IMR-90 (cell line): ENCODE data around the gene NUP210. TPM values are rescaled to one million over a fixed set of nuclear protein-coding genes. Genes with fewer than 3 reads are reported as not detected.

Experiments
- ATAC-seq: fragments of 200-7000 bp; cut with Tn5 transposase; 2 replicates; pipeline ENCODE4 v1.9.1; 2020; ENCODE audit warnings: low read depth, mild to moderate bottlenecking, moderate library complexity
- BruUV-seq: library from RNA; stranded (reverse); fragments of 400-500 nt; replicated peaks from 2 replicates; lab custom pipeline; 2021; lab: Mats Ljungman, UMichigan
- CTCF ChIA-PET: fragments of 300-600 bp; formaldehyde crosslinking; extraction: SDS; loops from one replicate; lab custom pipeline; 2021; ENCODE audit warnings: antibody characterized with exemption; lab: Yijun Ruan, JAX
- POLR2A ChIA-PET: fragments of 300-600 bp; sonication (Branson Sonifier 250); formaldehyde crosslinking; loops from one replicate; lab custom pipeline; 2022; ENCODE audit warnings: antibody characterized with exemption; ENCODE audit not compliant: unreplicated experiment; lab: Charles Lee
- DNase-seq: peaks from one replicate; pipeline ENCODE4 v3.0.0; 2013
- H2AFZ ChIP-seq: replicated peaks from 2 replicates; pipeline ENCODE3; 2013; ENCODE audit warnings: low read length, mild to moderate bottlenecking; ENCODE audit not compliant: poor library complexity
- H2AK5ac ChIP-seq: 2 replicates; pipeline ENCODE4 v1.6.1; 2013; ENCODE audit warnings: low read depth, low read length, inconsistent platforms
- H2AK9ac ChIP-seq: replicated peaks from 2 replicates; pipeline ENCODE3; 2013; ENCODE audit warnings: mild to moderate bottlenecking, low read depth, low read length, moderate library complexity; ENCODE audit not compliant: poor library complexity
- H2BK120ac ChIP-seq: 2 replicates; pipeline ENCODE4 v1.6.1; 2013; ENCODE audit warnings: low read depth, low read length, inconsistent platforms
- H2BK15ac ChIP-seq: 3 replicates; pipeline ENCODE4 v1.6.1; 2013; ENCODE audit warnings: low read depth, low read length, inconsistent platforms
- H2BK20ac ChIP-seq: 2 replicates; pipeline ENCODE4 v1.6.1; 2013; ENCODE audit warnings: low read depth, mild to moderate bottlenecking, inconsistent platforms, low read length, moderate library complexity
- H2BK5ac ChIP-seq: 2 replicates; pipeline ENCODE4 v1.6.1; 2013; ENCODE audit warnings: mild to moderate bottlenecking, low read depth, low read length, inconsistent platforms; ENCODE audit not compliant: poor library complexity, severe bottlenecking
- H3K14ac ChIP-seq: replicated peaks from 2 replicates; pipeline ENCODE4 v1.6.1; 2013; ENCODE audit warnings: low read depth, low read length, inconsistent platforms
- H3K18ac ChIP-seq: 2 replicates; pipeline ENCODE4 v1.6.1; 2013; ENCODE audit warnings: low read depth, low read length, control low read depth
- H3K23ac ChIP-seq: 2 replicates; pipeline ENCODE4 v1.6.1; 2013; ENCODE audit warnings: low read depth, low read length, inconsistent platforms
- H3K27ac ChIP-seq: 2 replicates; pipeline ENCODE4 v1.5.1; 2013; ENCODE audit warnings: mild to moderate bottlenecking, control low read depth, low read length; ENCODE audit not compliant: insufficient read depth
- H3K27me3 ChIP-seq: 2 replicates; pipeline ENCODE4 v1.6.1; 2013; ENCODE audit warnings: low read length; ENCODE audit not compliant: control insufficient read depth, insufficient read depth
- H3K36me3 ChIP-seq: 2 replicates; pipeline ENCODE4 v1.6.1; 2013; ENCODE audit warnings: low read length, mixed read lengths; ENCODE audit not compliant: control insufficient read depth, insufficient read depth
- H3K4ac ChIP-seq: 2 replicates; pipeline ENCODE4 v1.6.1; 2013; ENCODE audit warnings: low read depth, low read length, inconsistent platforms
- H3K4me1 ChIP-seq: 2 replicates; pipeline ENCODE4 v1.6.1; 2013; ENCODE audit warnings: low read length, mixed read lengths; ENCODE audit not compliant: control insufficient read depth, insufficient read depth
- H3K4me2 ChIP-seq: 2 replicates; pipeline ENCODE4 v1.6.1; 2013; ENCODE audit warnings: low read depth, mild to moderate bottlenecking, control low read depth, low read length, moderate library complexity
- H3K4me3 ChIP-seq: 2 replicates; pipeline ENCODE4 v1.5.1; 2013; ENCODE audit warnings: low read depth, mild to moderate bottlenecking, control low read depth, low read length, moderate library complexity; ENCODE audit not compliant: insufficient read depth
- H3K56ac ChIP-seq: 2 replicates; pipeline ENCODE4 v1.6.1; 2013; ENCODE audit warnings: low read length, inconsistent platforms; ENCODE audit not compliant: insufficient read depth; ENCODE audit errors: extremely low read depth
- H3K79me1 ChIP-seq, 2 experiments: 2 replicates each; pipeline ENCODE4 v1.6.1; 2013; ENCODE audit warnings: low read length in 2 of 2, inconsistent platforms in 1 of 2, low read depth in 1 of 2
- H3K9ac ChIP-seq: 2 replicates; pipeline ENCODE4 v1.6.1; 2013; ENCODE audit warnings: low read depth, low read length, control low read depth
- H3K9me1 ChIP-seq: 2 replicates; pipeline ENCODE4 v1.6.1; 2013; ENCODE audit warnings: low read length, inconsistent platforms; ENCODE audit not compliant: insufficient read depth
- H3K9me3 ChIP-seq: 2 replicates; pipeline ENCODE4 v1.6.1; 2013; ENCODE audit warnings: low read length; ENCODE audit not compliant: control insufficient read depth, insufficient read depth
- H4K20me1 ChIP-seq: 2 replicates; pipeline ENCODE4 v1.6.1; 2013; ENCODE audit warnings: low read length, inconsistent platforms; ENCODE audit not compliant: insufficient read depth
- H4K5ac ChIP-seq: 2 replicates; pipeline ENCODE4 v1.6.1; 2013; ENCODE audit warnings: mild to moderate bottlenecking, low read depth, low read length, control low read depth
- H4K8ac ChIP-seq, 2 experiments: 2 replicates each; pipeline ENCODE4 v1.6.1; 2013; ENCODE audit warnings: low read depth in 2 of 2, low read length in 2 of 2, control low read depth in 1 of 2, inconsistent platforms in 1 of 2
- H4K91ac ChIP-seq: 2 replicates; pipeline ENCODE4 v1.6.1; 2013; ENCODE audit warnings: low read depth, low read length, inconsistent platforms; ENCODE audit not compliant: insufficient read depth
- BHLHE40 ChIP-seq: fragments of 150-350 bp; IDR thresholded peaks from 2 replicates; pipeline ENCODE4 v1.6.1; 2016; ENCODE audit warnings: mild to moderate bottlenecking, low read depth, low read length
- CEBPB ChIP-seq: IDR thresholded peaks from 2 replicates; pipeline ENCODE4 v1.6.1; 2012; ENCODE audit warnings: low read depth, low read length, improper control_type of control experiment
- CHD1 ChIP-seq: IDR thresholded peaks from 2 replicates; pipeline ENCODE4 v1.6.1; 2012; ENCODE audit warnings: low read depth, low read length, improper control_type of control experiment
- ELK1 ChIP-seq: fragments of 150-350 bp; IDR thresholded peaks from 2 replicates; pipeline ENCODE4 v1.6.1; 2016; ENCODE audit warnings: low read depth, mild to moderate bottlenecking, low read length, moderate library complexity, borderline replicate concordance
- FOS ChIP-seq: fragments of 150-350 bp; IDR thresholded peaks from 2 replicates; pipeline ENCODE4 v1.6.1; 2016; ENCODE audit warnings: low read depth, low read length
- MAFK ChIP-seq: IDR thresholded peaks from 2 replicates; pipeline ENCODE4 v1.6.1; 2012; ENCODE audit warnings: low read depth, low read length, improper control_type of control experiment
- MAZ ChIP-seq: IDR thresholded peaks from 2 replicates; pipeline ENCODE4 v1.6.1; 2012; ENCODE audit warnings: low read depth, mild to moderate bottlenecking, low read length, improper control_type of control experiment, moderate library complexity, borderline replicate concordance
- MXI1 ChIP-seq: IDR thresholded peaks from 2 replicates; pipeline ENCODE4 v1.6.1; 2012; ENCODE audit warnings: low read depth, mild to moderate bottlenecking, low read length, moderate library complexity, borderline replicate concordance
- NFE2L2 ChIP-seq: fragments of 150-350 bp; IDR thresholded peaks from 2 replicates; pipeline ENCODE4 v1.6.1; 2016; ENCODE audit warnings: low read depth, mild to moderate bottlenecking, low read length
- POLR2A ChIP-seq: IDR thresholded peaks from 2 replicates; pipeline ENCODE4 v1.6.1; 2012; ENCODE audit warnings: mild to moderate bottlenecking, low read depth, low read length
- RCOR1 ChIP-seq: IDR thresholded peaks from 2 replicates; pipeline ENCODE4 v1.6.1; 2012; ENCODE audit warnings: mild to moderate bottlenecking, low read length, improper control_type of control experiment; ENCODE audit not compliant: insufficient replicate concordance
- RFX5 ChIP-seq: IDR thresholded peaks from 2 replicates; pipeline ENCODE4 v1.8.0; 2012; ENCODE audit warnings: low read depth, mild to moderate bottlenecking, low read length, moderate library complexity
- SMC3 ChIP-seq: fragments of 150-350 bp; IDR thresholded peaks from 2 replicates; pipeline ENCODE4 v1.6.1; 2016; ENCODE audit warnings: low read depth, mild to moderate bottlenecking, antibody characterized with exemption, low read length, moderate library complexity
- WGBS, 2 experiments: methylation state at CpG; one replicate each; pipeline versions ENCODE4 v1.1.5 to v1.1.7; 2013; ENCODE audit warnings: missing lambda C conversion rate in 2 of 2; ENCODE audit not compliant: insufficient read length in 1 of 2; ENCODE audit errors: extremely low coverage in 2 of 2; 5-methylcytosine and 5-hydroxymethylcytosine counted together
- dilution Hi-C: fragments of 300-500 bp; cut with HindIII; formaldehyde crosslinking; loops from one replicate; pipeline ENCODE4 v1.14.3; 2018; ENCODE audit warnings: low sequenced_read_pairs; ENCODE audit not compliant: unreplicated experiment
- in situ Hi-C: fragments of 300-500 bp; cut with MboI; formaldehyde crosslinking; loops from 3 replicates; pipeline ENCODE4 v1.14.3; 2019; ENCODE audit warnings: low sequenced_read_pairs, inconsistent platforms, mixed read lengths
- intact Hi-C: fragments of 100-400 bp; cut with micrococcal nuclease; formaldehyde crosslinking; loops from 2 replicates; pipeline ENCODE4 v1.10.0; 2022
- polyA plus RNA-seq, 3 experiments: library from polyadenylated mRNA; depleted of rRNA; stranded (reverse); fragments of >200 nt; gene quantifications; 2 replicates each; pipeline ENCODE4 v1.2.3, GENCODE V29; 2012; ENCODE audit warnings: low replicate concordance in 1 of 3
- total RNA-seq: library from RNA; depleted of rRNA; stranded (reverse); fragments of >200 nt; gene quantifications from 2 replicates; pipeline ENCODE4 v1.2.3, GENCODE V29; 2012
- TF ChIP-seq, protein P1 (sequence below): fragments of 150-350 bp; IDR thresholded peaks from 2 replicates; pipeline ENCODE4 v1.6.1; 2017; ENCODE audit warnings: mild to moderate bottlenecking, antibody characterized with exemption, low read length, low read depth
- TF ChIP-seq, protein P2 (sequence below): conservative IDR thresholded peaks from 2 replicates; pipeline ENCODE4 v1.5.1; 2012; ENCODE audit warnings: mild to moderate bottlenecking, low read depth, low read length, improper control_type of control experiment

NUP210 gene
- total and polyA plus RNA-seq, 2 of the 4 experiments (the other 2 are of a cell fraction): under 0.01 to 0.03 TPM

DNA sequence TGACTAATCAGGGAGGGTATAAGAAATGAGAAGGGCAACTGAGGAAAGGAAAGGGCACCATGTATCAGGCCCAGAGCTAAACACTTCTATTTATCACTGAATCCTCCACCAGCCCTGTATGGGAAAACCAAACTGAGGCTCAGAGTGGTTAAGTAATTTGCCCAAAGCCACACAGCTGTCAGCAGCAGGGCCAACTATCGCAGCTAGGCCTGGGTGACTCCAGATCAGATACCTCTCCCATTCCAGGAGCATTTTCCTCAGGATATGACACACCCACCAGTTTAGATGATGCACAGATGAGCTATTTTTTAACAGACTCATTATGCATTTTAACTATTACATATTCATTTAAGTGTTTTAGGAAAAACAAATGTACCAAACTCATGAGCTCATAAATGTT lies 14.5 kb downstream of the NUP210 start:
- H2AK5ac ChIP-seq: no peak overlapping the region
- peaks cover 13% of the 10 kb centered on the region for H3K9me3 ChIP-seq
- CTCF ChIA-PET: no interaction called here
- POLR2A ChIA-PET: no interaction called here
- no CpG with 5 or more reads among the region's 1 CpG for WGBS, 2 experiments
- in situ Hi-C loops: no loop called here
- no peak for ATAC-seq
- no peak overlapping the region for H4K91ac ChIP-seq
- H4K20me1 ChIP-seq: no peaks in the 10 kb centered on the region
- no peak overlapping the region for H3K18ac ChIP-seq
- no peak overlapping the region for H3K23ac ChIP-seq
- no peaks in the 10 kb centered on the region for H3K36me3 ChIP-seq
- H3K9me1 ChIP-seq: no peaks in the 10 kb centered on the region
- H3K27me3 ChIP-seq: peaks cover 2% of the 10 kb centered on the region
- no peak overlapping the region for H4K8ac ChIP-seq
- no peaks in the 10 kb centered on the region for H3K79me1 ChIP-seq
- no peak overlapping the region for H3K14ac ChIP-seq
- no peak overlapping the region for H2BK20ac ChIP-seq
- H3K4ac ChIP-seq: no peak overlapping the region
- dilution Hi-C loops: no loop called here
- no peak overlapping the region for H2BK120ac ChIP-seq
- H2AFZ ChIP-seq: no peak overlapping the region
- no peak overlapping the region for H3K56ac ChIP-seq
- TF ChIP-seq POLR2A: no peak
- TF ChIP-seq CEBPB: no peak
- TF ChIP-seq FOS: no peak
- TF ChIP-seq, protein P1, sequence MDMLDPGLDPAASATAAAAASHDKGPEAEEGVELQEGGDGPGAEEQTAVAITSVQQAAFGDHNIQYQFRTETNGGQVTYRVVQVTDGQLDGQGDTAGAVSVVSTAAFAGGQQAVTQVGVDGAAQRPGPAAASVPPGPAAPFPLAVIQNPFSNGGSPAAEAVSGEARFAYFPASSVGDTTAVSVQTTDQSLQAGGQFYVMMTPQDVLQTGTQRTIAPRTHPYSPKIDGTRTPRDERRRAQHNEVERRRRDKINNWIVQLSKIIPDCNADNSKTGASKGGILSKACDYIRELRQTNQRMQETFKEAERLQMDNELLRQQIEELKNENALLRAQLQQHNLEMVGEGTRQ: no peak
- TF ChIP-seq MXI1: no peak
- no peak for TF ChIP-seq BHLHE40
- no peak for TF ChIP-seq CHD1
- no peak for TF ChIP-seq RCOR1
- TF ChIP-seq ELK1: no peak
- TF ChIP-seq MAFK: no peak
- no peak for TF ChIP-seq SMC3
- no peak for TF ChIP-seq RFX5
- TF ChIP-seq MAZ: no peak
- TF ChIP-seq, protein P2, sequence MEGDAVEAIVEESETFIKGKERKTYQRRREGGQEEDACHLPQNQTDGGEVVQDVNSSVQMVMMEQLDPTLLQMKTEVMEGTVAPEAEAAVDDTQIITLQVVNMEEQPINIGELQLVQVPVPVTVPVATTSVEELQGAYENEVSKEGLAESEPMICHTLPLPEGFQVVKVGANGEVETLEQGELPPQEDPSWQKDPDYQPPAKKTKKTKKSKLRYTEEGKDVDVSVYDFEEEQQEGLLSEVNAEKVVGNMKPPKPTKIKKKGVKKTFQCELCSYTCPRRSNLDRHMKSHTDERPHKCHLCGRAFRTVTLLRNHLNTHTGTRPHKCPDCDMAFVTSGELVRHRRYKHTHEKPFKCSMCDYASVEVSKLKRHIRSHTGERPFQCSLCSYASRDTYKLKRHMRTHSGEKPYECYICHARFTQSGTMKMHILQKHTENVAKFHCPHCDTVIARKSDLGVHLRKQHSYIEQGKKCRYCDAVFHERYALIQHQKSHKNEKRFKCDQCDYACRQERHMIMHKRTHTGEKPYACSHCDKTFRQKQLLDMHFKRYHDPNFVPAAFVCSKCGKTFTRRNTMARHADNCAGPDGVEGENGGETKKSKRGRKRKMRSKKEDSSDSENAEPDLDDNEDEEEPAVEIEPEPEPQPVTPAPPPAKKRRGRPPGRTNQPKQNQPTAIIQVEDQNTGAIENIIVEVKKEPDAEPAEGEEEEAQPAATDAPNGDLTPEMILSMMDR: no peak
- TF ChIP-seq NFE2L2: no peak
- intact Hi-C loops: no loop called here
- no peak overlapping the region for H2BK5ac ChIP-seq
- H3K4me3 ChIP-seq: no peak overlapping the region
- no peak overlapping the region for H3K9ac ChIP-seq
- BruUV-seq: no TSS peak
- H2BK15ac ChIP-seq: no peak overlapping the region
- H3K4me2 ChIP-seq: no peak overlapping the region
- H4K5ac ChIP-seq: no peak overlapping the region
- DNase-seq: no peak
- no peaks in the 10 kb centered on the region for H3K4me1 ChIP-seq
- no peak overlapping the region for H3K27ac ChIP-seq
- H2AK9ac ChIP-seq: peak overlapping the region; percentile 50
